COR-L47 (cell line): ENCODE data around the gene REEP3.
"Not testable (repeated sequence)": the region's sequence is repeated elsewhere in the genome, so short reads cannot be mapped to it uniquely, and the experiment has no call there.

Experiments used
- DNase-seq: peaks from one replicate; lab custom pipeline; 2025; lab: John Stamatoyannopoulos, UW

REEP3 gene

DNA sequence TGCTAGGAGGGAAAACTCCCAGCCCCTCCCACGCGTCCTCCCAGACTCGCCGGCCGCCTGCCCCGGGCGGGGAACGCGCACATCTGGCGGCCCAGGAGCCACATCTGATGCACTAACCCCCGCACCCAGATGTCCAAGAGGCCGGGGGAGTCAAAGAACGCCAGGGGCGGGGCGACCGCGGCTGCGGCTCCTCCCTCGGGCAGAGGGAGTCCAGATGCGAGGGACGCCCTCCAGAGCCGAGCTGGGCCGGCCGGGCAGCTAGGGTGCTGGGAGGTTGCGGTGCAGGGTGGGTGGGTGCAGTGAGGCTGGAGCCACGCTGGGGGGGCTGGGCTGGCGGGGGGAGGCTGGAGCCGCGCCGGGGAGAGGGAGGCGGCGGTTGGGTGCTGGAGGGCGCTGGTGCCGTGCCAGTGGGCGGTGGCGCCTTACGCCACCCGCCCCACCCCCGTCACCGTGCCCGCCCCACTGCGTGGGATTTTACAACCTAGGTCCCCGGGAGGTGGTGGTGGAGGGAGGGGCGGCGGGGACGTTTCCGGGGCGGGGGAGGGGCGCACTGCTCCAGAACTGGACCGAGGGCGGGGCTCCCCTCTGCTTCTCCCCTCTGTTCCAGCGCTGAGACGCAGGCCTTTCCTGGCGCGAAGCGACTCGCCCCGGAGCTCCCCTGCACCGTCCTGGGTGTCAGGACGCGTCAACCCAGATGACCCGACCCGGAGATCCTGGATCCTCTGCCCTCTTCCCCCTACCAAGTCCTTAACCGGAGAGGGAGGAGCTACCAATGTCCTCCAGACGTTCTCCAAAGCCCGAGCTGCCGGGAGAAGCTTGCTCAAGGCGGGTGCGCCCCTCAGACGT is 109.1 kb downstream of the REEP3 start:
- DNase-seq: peak; percentile 96

DNA sequence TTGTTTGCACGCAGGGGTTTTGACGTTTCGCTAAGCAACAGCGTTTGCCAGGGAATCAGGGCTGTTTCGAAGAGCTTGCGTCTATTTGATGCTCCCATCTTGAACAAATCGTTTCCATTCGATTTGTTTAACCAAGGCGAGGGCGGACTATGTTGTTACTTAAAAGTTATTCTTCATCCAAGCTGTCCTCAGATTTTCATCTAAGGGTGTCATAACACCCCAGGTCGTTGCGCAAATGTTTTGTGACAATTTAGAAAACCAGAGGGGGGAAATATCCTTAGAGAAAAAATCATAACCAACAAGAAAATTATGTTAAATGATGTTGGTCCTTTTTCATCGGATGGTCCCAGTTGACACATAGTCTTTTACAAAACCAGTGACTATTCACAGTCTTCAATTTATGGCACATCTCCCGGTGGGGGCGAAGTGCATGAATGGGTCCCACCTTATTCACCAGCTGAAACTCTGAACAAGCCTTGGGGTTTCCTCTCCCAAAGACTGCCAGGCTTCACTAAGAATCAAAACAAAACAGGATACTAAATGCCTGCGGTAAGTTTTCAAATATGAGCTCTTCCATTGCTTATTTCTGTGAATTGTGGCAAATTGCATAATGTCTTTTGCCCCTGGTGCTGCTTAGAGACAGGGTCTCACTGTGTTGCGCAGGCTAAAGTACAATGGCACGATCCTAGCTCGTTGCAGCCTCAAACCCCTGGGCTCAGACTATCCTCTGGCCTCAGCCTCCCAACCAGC is 109.9 kb downstream of the REEP3 start:
- DNase-seq: peak; percentile 89

DNA sequence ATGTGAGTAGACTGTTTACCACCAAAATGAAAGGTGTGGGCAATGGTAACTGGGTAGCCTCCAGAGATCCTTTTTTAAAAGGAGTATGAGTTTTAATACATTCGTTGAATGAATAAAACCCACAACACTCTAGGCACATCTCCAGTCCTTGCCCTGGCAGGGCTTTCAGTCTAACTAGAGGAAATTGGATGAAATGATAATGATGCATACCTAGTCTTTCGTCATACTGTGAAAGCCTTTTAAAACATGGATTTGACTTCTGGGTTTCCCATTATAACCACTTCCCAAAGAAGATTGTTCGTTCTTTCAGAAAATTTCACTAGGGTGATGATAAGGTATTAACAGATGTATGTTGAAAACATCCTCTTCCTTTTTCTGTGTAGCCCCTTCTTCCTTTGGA is 110.8 kb downstream of the REEP3 start:
- DNase-seq: no peak

DNA sequence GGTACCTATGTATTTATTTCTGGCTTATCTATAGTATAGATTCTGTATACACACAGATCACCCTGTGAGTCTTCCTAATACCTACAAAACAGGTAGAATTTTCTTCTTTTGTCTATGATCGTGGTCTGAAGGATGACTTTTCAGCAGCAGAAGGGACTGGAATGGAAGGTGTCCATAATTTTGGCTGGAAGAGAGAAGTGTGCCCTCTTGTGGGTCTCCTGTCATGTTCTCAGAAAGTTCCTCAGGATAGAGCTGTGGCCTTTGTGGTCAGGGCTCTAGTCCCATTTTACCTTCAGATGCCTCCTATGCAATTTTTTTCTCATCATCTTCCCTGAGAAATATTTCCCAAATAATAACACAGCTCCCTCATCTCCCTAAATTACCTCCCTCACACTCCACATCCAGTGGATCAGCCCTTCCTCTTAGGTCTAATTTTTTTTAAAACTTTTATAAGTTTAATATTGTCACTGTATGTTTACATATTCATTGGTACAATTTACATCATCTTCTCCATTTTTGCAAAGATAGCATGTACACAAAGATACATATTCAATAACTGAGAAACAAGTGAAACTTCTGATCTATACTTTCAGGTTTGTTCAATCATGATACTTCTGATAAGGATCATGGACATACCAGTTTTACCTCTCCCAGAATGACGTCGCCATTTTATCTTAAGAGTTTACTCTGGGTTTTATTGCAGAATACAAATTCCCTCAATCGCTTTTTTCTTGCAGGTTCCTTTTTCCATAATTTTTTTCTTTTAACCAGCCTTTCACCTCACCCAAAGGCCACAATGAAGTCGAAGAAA is 112.7 kb downstream of the REEP3 start:
- DNase-seq: peak; percentile 69

DNA sequence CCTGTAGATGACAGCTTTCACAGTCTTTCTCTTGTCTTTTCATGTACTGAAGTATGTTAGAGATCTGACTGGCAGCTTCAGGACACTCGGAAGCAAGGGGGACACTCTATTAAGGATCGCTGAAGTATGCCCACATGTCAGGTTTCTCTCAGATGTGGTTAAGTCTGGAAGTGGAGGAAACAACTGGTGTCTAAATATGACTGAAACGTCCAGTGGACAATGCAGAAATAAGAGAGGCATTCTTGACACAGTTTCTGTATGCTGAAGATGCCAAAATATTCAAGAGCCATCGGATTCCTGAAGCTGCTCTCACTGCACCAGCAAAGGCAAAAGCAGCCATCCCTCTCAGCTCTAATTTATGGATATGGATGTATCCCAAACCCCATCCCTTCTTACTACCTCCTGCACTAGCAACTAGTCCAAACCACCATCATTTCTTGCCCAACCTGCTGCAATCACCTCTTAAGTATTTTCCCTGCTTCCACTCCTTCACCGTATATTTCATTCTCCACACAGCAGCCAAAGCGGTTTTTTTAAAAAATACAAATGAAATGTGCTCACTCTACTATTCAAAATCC is 113.4 kb downstream of the REEP3 start:
- DNase-seq: no peak

DNA sequence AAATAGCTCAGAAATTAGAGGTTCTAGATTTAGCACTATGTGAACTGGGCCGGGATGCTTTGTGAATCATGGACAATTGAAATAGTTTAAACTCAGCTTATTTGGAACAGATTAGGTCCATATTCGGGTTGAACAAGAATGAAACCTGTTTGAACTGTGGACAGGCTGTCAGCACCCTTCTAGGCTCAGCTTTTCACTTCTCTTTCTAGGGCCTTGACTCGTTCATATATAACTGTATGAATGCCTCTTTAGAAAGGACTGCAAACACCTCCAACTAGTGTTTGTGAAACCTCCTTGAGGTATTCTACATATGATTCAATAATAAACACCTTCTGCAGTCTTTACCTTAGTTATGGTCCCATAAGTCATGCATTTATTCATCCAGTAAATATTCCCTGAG is 115.6 kb downstream of the REEP3 start:
- no peak for DNase-seq

DNA sequence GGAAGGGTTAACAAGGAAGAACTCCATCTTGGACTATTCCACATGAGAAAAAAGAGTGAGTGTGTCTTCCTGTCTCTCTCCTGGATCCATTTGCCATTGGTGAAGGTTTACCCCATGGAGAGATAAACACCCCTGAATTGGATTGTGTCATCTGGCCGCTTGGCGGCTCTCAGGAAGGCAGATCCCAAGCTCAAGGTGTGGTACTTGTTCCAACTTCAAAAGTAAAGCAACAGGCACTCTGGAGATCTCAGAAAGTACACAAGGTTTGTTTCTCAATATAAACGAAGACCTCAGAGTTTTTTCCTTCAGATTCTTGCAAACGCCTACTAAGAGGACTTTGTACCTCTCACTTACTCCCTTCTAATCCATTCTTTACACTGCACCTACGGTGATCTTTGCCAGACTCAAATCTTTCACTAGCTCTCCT is 116.7 kb downstream of the REEP3 start:
- DNase-seq: no peak

DNA sequence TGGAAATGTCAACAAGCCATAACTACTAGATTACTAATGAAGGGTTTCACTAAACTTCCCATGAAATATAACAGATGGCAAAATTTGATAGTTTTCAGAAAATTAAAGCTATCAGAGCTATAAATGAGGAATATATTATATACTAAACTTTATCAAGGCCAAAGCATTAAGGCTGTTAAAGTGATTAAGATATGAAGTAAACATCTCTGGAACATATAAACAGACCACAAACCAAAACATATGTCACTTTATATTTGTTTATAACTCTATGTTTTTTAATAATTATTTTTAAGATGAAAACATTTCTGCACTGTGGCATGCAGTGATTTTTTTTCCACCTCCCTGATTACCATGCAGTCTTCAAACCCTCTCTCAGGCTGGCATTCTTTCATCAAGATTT is 120.2 kb downstream of the REEP3 start:
- DNase-seq: no peak

DNA sequence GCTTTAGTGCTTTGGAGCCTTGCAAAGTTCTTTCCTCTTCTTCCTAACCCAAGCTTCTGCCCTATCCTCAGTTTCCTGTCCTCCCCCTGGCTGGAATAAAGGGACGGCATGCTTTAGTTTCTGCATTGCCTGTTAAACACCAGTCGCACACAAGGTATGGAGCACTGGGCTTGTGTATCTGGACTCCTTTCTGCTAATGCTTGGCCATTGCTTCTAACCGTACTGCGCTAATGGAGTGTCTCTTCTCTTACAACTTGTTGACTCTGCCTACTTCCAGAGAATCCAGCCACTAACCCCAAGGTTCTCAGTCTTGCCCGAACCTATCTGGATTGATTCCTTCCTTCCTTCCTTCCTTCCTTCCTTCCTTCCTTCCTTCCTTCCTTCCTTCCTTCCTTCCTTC is 120.6 kb downstream of the REEP3 start:
- no peak for DNase-seq

DNA sequence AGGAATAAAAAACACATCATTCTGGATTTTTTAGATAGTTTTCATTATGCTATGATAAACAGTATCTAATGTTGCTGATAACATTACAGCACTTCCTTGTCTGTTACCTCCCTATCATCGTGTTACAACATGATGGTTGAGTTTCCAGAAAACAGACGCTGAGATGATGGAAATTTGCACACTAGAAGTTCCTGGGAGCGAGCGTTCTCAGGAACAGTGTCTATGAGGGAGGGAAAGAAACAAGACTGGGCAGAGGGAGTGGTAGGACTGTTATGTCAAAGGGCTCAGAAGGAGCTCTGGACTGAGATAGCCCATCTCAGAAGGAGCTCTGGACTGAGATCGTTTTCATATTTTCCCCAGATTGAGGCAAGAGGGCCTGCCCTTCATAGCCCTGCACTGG is 121.6 kb downstream of the REEP3 start:
- no peak for DNase-seq

DNA sequence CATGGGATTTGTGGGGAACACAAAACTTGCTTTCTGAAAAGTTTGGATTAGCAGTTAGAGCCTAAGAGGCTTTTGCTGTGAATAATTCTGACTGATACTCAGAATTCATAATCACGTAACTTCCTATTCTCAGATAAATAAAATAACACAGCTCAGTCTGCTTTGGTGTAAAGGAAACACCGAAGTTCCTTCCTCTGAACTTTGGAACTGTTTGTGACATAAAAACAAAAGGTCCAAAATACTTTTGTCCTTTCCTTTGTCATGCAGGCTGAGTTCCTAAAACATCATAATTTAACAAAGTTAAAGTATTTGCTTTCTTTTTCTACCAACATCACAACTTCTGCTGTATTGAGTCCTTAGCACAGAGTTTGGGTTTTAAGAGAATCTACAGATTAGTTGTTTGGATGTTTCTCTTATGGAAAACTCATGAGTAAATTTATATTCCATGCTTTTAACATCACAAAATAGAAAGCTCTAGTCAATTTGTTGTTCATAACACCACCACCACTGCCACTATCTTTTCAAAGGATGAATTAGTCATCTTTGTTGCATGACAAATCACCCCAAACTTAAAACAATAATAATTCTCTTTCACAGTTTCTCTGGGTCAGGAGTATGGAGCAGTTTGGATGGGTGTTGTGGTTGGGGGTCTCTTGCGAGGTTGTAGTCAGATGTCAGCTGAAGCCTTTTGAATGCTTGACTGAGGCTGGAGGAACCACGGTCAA is 123.4 kb downstream of the REEP3 start:
- DNase-seq: no peak

DNA sequence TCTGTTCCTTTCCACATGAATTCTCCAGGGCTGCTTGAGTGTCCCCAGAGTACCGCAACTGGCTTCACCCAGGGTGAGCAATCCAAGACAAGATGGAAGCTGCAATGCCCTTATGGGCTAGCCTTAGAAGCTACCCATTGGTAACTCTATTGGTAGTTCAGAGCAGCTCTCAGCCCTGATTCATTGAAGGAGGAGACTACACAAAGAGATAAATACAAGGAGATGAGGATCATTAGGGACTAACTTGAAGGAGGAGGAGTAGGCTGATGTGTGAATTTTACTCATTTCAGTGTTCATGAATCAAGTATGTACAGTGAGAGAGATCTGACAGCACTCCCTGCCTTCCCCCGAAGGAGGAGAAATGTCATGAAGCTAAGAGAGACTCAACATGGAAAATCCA is 124.0 kb downstream of the REEP3 start:
- DNase-seq: no peak

DNA sequence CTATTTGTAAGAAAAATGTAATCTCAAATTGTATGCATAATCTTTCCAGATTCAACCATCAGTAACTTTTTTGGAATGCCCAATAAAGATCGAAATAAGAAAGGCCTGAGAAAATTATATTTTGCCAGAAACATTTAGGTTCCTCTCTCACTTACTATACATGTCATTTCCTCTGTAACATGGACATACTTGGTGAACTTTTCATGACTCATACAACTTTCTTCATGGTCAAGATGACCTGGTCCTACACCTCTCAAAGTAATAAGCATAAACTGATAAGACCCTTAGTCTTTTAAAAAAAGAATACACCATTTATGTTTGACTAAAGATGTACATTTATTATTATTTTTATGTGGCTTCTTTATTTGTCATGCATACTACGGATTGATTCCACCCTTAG is 125.3 kb downstream of the REEP3 start:
- DNase-seq: no peak

DNA sequence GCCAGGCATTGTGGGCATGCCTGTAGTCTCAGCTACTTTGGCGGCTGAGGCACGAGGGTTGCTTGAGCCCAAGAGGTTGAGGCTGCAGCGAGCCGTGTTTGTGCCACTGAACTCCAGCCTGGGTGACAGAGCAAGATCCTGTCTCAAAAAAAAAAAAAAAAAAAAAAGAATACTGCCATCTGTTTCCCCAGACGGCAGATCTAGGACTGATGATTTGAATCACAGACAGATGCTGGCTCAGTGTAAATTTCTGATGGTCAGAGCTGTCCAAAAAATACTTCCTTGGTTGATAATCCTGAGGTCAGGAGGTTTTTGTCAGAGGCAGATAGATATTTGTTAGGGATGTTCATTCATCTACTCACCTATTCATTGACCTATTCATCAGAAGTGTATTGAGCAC is 130.7 kb downstream of the REEP3 start:
- DNase-seq: no peak

DNA sequence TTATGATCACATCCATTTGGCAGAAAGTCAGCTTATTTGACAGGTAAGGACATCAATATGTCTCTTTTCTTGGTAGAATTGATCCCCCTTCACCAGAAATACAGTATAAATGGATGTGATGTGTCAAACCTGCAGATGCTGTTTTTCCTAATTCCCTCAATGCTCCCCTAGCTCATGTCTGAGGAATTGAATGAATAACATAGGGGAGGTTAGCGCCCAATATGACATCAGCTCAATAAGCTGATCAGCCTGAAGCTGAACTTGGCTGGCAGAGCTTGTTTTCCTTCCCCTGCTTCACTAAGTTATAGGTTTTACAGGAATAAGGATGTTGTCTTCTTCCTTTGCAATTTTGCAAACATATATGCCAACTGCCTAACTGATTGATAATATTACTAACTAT is 132.5 kb downstream of the REEP3 start:
- DNase-seq: no peak

DNA sequence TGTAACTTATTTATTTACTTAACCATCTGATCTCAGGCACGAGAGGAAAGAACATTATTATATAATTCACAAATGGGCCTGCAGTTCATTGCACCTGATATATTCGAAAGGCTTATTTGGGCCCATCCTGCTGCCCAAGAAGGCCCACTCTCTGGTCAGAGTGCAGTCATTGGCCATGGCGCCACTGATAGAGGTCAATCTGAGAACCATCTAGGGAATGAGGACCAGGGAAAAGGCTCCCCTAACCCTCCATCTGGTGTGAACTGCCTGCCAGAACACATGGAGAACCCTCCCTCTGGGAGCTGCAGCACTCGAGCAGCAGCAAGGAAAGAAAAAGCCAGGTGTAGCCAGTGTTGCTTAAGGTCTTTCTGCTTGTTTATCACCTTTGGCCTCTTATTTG is 136.6 kb downstream of the REEP3 start:
- no peak for DNase-seq

DNA sequence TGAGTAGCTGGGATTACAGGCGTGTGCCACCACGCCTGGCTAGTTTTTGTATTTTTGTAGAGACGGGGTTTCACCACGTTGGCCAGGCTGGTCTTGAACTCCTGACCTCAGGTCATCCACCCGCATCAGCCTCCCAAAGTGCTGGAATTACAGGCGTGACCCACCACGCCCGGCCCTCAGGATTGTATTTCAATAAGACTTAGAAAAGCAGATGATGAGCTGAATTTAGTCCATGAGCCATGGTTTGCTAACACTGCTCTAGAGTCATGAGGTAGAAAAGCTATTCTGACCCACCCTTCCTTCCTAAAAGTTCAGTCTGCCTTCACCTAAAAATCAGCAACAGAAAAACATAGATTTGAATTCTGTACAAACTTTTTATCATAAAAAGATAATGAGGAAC is 139.7 kb downstream of the REEP3 start:
- DNase-seq: not testable (repeated sequence)

DNA sequence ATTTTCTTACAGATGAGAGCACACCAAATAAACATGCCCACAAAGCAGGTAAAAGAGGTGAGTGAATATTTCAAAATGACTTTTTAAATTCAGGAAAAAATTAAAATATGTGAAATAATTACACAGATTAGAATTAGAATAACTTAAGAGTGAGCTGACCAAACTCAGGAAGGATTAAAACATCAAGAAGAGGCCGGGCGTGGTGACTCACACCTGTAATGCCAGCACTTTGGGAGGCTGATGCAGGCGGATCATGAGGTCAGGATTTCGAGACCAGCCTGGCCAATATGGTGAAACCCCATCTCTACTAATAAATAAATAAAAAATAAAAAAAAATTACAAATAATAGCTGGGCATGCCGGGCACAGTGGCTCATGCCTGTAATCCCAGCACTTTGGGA is 140.1 kb downstream of the REEP3 start:
- no peak for DNase-seq

DNA sequence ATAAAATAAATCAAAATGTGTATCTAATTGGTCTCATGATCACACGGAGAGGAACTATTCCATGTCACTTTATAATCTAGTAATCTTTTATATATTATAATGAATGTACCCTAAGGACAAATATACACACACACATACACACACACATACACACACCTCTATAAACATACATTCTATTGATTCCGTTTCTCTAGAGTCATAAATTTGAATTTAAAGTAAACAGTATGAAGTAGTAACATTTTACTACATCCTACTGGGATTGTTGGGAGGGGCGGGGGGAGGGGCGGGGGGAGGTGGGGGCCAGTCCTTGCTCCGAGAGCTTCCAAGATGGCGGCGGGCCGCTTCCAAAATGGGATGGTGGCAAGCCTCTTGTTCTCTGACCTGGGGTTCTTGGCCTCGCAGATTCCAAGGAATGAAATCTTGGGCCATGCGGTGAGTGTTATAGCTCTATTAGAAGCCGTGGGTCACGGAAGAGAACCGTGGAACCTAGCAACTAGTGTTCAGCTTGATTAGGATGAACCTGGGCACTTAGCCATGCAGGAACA is 143.2 kb downstream of the REEP3 start:
- no peak for DNase-seq

DNA sequence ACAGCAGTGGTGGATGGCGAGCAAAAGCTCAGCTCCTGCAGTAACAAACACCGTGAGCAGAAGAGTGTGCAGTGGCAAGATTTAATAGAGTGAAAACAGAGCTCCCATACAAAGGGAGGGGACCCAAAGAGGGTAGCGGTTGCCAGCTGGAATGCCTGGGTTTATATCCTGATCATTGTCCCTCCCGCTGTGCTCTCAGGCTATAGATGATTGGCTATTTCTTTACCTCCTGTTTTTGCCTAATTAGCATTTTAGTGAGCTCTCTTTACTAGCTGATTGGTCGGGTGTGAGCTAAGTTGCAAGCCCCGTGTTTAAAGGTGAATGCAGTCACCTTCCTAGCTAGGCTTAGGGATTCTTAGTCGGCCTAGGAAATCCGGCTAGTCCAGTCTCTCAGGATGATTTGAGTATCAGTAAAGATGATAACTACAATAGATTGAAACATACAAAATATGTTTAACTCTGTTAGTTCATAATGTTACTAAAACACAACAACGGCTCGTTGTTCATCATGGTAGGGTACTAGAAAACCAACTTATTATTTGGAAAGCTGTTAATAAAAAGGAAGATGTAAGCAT is 143.9 kb downstream of the REEP3 start:
- DNase-seq: not testable (repeated sequence)

DNA sequence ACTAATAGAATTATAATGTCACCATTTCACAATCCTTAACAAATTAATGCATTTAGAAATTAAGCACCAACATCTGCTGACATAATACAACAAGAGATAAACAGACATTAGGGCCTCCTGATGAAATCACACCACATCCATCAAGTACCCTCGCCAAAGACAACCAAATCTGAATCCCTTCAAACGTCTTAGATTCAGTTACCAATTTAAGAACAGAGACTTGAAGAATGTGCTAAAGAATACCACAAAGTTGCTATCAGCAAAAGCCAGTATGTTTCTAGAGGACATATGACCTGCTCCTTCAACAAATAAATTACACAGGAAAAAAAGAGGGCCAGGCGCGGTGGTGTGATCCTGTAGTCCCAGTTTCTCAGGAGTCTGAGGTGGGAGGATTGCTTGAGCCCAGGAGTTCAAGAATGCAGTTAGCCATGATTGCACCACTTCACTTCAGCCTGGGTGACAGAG is 144.5 kb downstream of the REEP3 start:
- DNase-seq: no peak
